GM21515 (cell line): Measurements from ENCODE around the gene PRSS12.
A peak's percentile ranks its signal among the peaks of the same experiment; 100 is the strongest.

Experiments
- ATAC-seq: cut with Tn5 transposase; IDR thresholded peaks from one replicate; pipeline ENCODE4 v1.9.1; 2021; ENCODE audit not compliant: unreplicated experiment

The PRSS12 gene

GRCh38 chr4:118356731-118357130 is 3.9 kb upstream of the PRSS12 start:
- ATAC-seq = no peak

GRCh38 chr4:118356111-118356510 is 3.3 kb upstream of the PRSS12 start:
- no peak for ATAC-seq

- ATAC-seq = no peak
These were observed 2.1 kb upstream of the PRSS12 start for GRCh38 chr4:118354913-118355312.

GRCh38 chr4:118353534-118354030 is 779 bp upstream of the PRSS12 start:
- ATAC-seq = no peak

- peak; percentile 10 for ATAC-seq
These were observed 664 bp downstream of the PRSS12 start for GRCh38 chr4:118351851-118352827.

- ATAC-seq = no peak
These were observed 1.8 kb downstream of the PRSS12 start for GRCh38 chr4:118350961-118351360.

- ATAC-seq = no peak
These were observed 3.9 kb downstream of the PRSS12 start for GRCh38 chr4:118348886-118349285.

- ATAC-seq = no peak
These were observed 6.3 kb downstream of the PRSS12 start for GRCh38 chr4:118346495-118346894.

GRCh38 chr4:118345813-118346212 is 7.0 kb downstream of the PRSS12 start:
- ATAC-seq = no peak

GRCh38 chr4:118344801-118345200 is 8.0 kb downstream of the PRSS12 start:
- ATAC-seq = no peak

GRCh38 chr4:118343501-118343900 is 9.3 kb downstream of the PRSS12 start:
- ATAC-seq = no peak

- no peak for ATAC-seq
These were observed 12.7 kb downstream of the PRSS12 start for GRCh38 chr4:118340109-118340508.

- ATAC-seq = no peak
These were observed 13.6 kb downstream of the PRSS12 start for GRCh38 chr4:118338981-118339765.

- no peak for ATAC-seq
These were observed 14.3 kb downstream of the PRSS12 start for GRCh38 chr4:118338518-118338917.

GRCh38 chr4:118337954-118338353 is 14.8 kb downstream of the PRSS12 start:
- no peak for ATAC-seq

- ATAC-seq = no peak
These were observed 17.0 kb downstream of the PRSS12 start for GRCh38 chr4:118335774-118336173.

GRCh38 chr4:118335324-118335723 is 17.5 kb downstream of the PRSS12 start:
- no peak for ATAC-seq

- no peak for ATAC-seq
These were observed 21.5 kb downstream of the PRSS12 start for GRCh38 chr4:118331352-118331751.

GRCh38 chr4:118329849-118330248 is 23.0 kb downstream of the PRSS12 start:
- no peak for ATAC-seq

GRCh38 chr4:118327554-118328241 is 25.1 kb downstream of the PRSS12 start:
- no peak for ATAC-seq

GRCh38 chr4:118326585-118326984 is 26.2 kb downstream of the PRSS12 start:
- no peak for ATAC-seq
